ENCODE data around the gene PLXNA2. TPM values are rescaled to one million over a fixed set of nuclear protein-coding genes. Genes with fewer than 3 reads are reported as not detected.

Gene PLXNA2
- total and polyA plus RNA-seq, 3 donors from 2014 or later = 4.1 to 5.5 (median 4.7) TPM

- 90 to 92% methylated on average over 3 of the region's 3 CpGs for WGBS, 2 donors
- no peak for DNase-seq
- no peak overlapping the region for H3K4me3 ChIP-seq
- TF ChIP-seq CTCF (IDR thresholded peaks at IDR 0.05) = no peak
- TF ChIP-seq POLR2A (IDR thresholded peaks at IDR 0.05) = no peak
- H3K36me3 ChIP-seq (ENCODE audit: low read depth, missing control alignments) = no peaks in the 10 kb centered on the region
- no peak overlapping the region for H3K27ac ChIP-seq
- H3K4me1 ChIP-seq = peaks cover 11% of the 10 kb centered on the region
- intact Hi-C loops (cut with DNase I; ENCODE audit: low total_unique reads) = no loop called here
- H3K9me3 ChIP-seq = no peaks in the 10 kb centered on the region
- no peaks in the 10 kb centered on the region for H3K27me3 ChIP-seq
These were observed 58.4 kb downstream of the PLXNA2 start for GRCh38 chr1:208185801-208186231.

- no peak for TF ChIP-seq CTCF (IDR thresholded peaks at IDR 0.05)
- no peak for TF ChIP-seq POLR2A (IDR thresholded peaks at IDR 0.05)
- no peak for DNase-seq
- no peaks in the 10 kb centered on the region for H3K36me3 ChIP-seq (ENCODE audit: low read depth, missing control alignments)
- H3K27me3 ChIP-seq = no peaks in the 10 kb centered on the region
- no peaks in the 10 kb centered on the region for H3K9me3 ChIP-seq
- 75 to 89% methylated on average over 5 of the region's 5 CpGs for WGBS, 2 donors
- peaks cover 13% of the 10 kb centered on the region for H3K4me1 ChIP-seq
- H3K4me3 ChIP-seq = no peak overlapping the region
- intact Hi-C loops (cut with DNase I; ENCODE audit: low total_unique reads) = no loop called here
- no peak overlapping the region for H3K27ac ChIP-seq
These were observed 59.1 kb downstream of the PLXNA2 start for GRCh38 chr1:208184966-208185654.

- H3K9me3 ChIP-seq = no peaks in the 10 kb centered on the region
- DNase-seq = no peak
- H3K4me1 ChIP-seq = peaks cover 13% of the 10 kb centered on the region
- intact Hi-C loops (cut with DNase I; ENCODE audit: low total_unique reads) = no loop called here
- no peaks in the 10 kb centered on the region for H3K27me3 ChIP-seq
- no peak overlapping the region for H3K27ac ChIP-seq
- TF ChIP-seq CTCF (IDR thresholded peaks at IDR 0.05) = no peak
- TF ChIP-seq POLR2A (IDR thresholded peaks at IDR 0.05) = no peak
- no peaks in the 10 kb centered on the region for H3K36me3 ChIP-seq (ENCODE audit: low read depth, missing control alignments)
- WGBS, 2 donors = 73 to 79% methylated on average over 8 of the region's 8 CpGs
- no peak overlapping the region for H3K4me3 ChIP-seq
These were observed 59.9 kb downstream of the PLXNA2 start for GRCh38 chr1:208183977-208184911.

GRCh38 chr1:208182880-208183645 lies 61.1 kb downstream of the PLXNA2 start:
- 84 to 86% methylated on average over 10 of the region's 10 CpGs for WGBS, 2 donors
- no peak overlapping the region for H3K4me3 ChIP-seq
- intact Hi-C loops (cut with DNase I; ENCODE audit: low total_unique reads) = no loop called here
- H3K27me3 ChIP-seq = no peaks in the 10 kb centered on the region
- TF ChIP-seq CTCF (IDR thresholded peaks at IDR 0.05) (no peak), POLR2A (IDR thresholded peaks at IDR 0.05) (no peak)
- no peaks in the 10 kb centered on the region for H3K9me3 ChIP-seq
- no peak overlapping the region for H3K27ac ChIP-seq
- no peak for DNase-seq
- no peaks in the 10 kb centered on the region for H3K36me3 ChIP-seq (ENCODE audit: low read depth, missing control alignments)
- peaks cover 13% of the 10 kb centered on the region for H3K4me1 ChIP-seq
